DMS79 (cell line): ENCODE results near the gene ERVH48-1.
A peak's percentile ranks its signal among the peaks of the same experiment; 100 is the strongest.
"Not testable (repeated sequence)": the region's sequence is repeated elsewhere in the genome, so short reads cannot be mapped to it uniquely, and the experiment has no call there.

ENCODE experiments used
- DNase-seq: peaks from one replicate; lab custom pipeline; 2025; lab: John Stamatoyannopoulos, UW

Gene ERVH48-1

GRCh38 chr21:42906233-42906632, 19.2 kb downstream of the ERVH48-1 start:
- DNase-seq: no peak

- no peak for DNase-seq
Measured at GRCh38 chr21:42905195-42905594, 20.2 kb downstream of the ERVH48-1 start.

- DNase-seq: no peak
Measured at GRCh38 chr21:42903817-42904216, 21.6 kb downstream of the ERVH48-1 start.

GRCh38 chr21:42900446-42900845, 25.0 kb downstream of the ERVH48-1 start:
- DNase-seq: no peak

- DNase-seq: peak; percentile 94
Measured at GRCh38 chr21:42892931-42893755, 32.3 kb downstream of the ERVH48-1 start, which contains the start of gene NDUFV3. Gene NDUFV3 (plus strand): TSS chr21:42893309. CDS start chr21:42893334, 25 bp downstream.

DNA sequence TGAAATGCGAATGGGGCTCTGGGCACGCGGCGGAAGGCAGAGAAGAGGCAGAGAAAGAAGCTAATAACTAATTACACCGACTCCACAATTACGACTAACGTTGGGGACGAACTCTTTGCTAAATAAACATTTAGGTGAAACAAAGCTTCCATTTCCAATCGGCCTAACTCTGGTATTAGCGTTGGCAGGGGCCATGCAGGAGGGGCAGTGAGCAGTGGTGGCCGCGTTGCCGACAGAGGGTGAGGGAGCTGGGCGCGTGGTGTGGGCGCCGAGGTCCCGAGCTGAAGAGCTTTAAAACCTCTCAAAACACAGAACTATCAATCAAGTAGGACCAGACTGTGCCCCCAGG, 32.9 kb downstream of the ERVH48-1 start:
- DNase-seq: no peak

- peak; percentile 14 for DNase-seq
Measured at GRCh38 chr21:42887326-42887725, 38.1 kb downstream of the ERVH48-1 start.

DNA sequence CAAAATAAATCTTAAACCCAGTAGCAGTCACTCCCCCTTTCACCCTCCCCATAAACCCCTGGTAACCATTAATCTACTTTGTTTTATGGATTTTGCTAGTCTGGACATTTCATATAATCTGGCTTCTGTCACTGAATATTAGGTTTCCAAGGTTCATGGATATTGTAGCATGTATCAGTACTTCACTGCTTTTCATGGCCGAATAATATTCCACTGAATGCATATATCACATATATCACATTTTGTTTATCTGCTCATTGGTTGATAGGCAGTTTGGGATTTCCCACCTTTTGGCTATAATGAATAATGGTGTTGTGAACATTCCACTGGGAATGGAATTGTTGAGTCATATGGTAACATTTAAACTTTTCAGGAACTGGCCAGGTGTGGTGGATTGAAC, 41.5 kb downstream of the ERVH48-1 start:
- no peak for DNase-seq

- DNase-seq: no peak
Measured at GRCh38 chr21:42880352-42880751, 45.1 kb downstream of the ERVH48-1 start.

GRCh38 chr21:42878993-42879787, 46.2 kb downstream of the ERVH48-1 start, which contains the start of gene WDR4:
Gene WDR4 (minus strand): TSS chr21:42879539. CDS start chr21:42879495, 44 bp downstream.
- DNase-seq: peak; percentile 94

DNA sequence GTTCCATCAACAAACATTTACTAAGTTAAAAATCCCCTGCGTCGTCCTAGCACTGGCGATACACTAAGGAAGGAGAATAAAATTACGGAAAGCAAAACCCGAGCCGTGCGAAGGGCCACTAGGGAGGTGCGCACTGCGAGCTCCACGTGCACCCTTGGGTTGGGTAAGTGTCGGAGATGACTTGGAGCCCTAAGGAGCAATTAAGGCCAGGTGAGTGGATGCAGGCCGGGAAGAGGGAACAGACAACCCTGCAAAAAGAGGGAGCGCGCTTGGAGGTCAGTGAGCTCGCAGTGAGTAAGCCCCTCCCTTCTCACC, 46.8 kb downstream of the ERVH48-1 start:
- DNase-seq: no peak

DNA sequence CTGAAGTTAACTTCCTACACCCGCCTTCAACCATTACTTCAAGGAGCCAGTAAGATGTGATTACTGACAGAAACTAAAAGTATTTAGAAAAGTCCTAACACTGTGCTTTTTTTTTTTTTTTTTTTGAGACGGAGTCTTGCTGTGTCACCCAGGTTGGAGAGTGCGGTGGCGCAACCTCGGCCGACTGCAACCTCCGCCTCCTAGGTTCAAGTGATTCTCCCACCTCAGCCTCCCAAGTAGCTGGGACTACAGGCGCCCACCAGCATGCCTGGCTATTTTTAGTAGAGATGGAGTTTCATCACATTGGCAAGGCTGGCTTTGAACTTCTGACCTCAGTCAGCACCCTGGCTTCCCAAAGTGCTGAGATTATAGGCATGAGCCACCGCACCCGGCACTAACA, 49.6 kb downstream of the ERVH48-1 start:
- not testable (repeated sequence) for DNase-seq

- DNase-seq: no peak
Measured at GRCh38 chr21:42873096-42873495, 52.3 kb downstream of the ERVH48-1 start.

DNA sequence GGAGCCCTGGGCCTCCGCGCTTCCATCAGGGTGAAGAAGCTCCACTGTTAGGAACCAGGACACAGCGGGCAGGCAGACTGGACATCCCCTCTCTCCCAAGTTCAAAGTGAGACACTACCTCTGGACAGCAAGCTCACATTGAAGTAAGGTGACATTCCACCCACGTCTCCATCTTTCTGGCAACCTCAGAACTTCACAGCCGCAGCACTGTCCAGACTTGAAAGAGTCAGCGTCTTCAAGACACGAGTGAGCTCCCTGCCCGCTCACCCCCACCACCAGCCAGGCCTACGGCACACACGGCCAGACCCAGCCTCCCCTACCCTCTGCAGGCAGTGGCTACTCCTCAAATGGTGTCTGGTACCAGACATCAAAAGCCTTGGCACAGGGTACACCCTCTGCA, 57.2 kb downstream of the ERVH48-1 start:
- no peak for DNase-seq
